AG08396 (cell line): ENCODE data around the gene PARD6G.

Experiments
- DNase-seq: peaks from one replicate; pipeline ENCODE4 v3.0.0; 2012; ENCODE audit warnings: low spot score, mixed read lengths

Gene PARD6G

GRCh38 chr18:80210312-80211083 lies 36.8 kb downstream of the PARD6G start:
- DNase-seq: no peak

DNA sequence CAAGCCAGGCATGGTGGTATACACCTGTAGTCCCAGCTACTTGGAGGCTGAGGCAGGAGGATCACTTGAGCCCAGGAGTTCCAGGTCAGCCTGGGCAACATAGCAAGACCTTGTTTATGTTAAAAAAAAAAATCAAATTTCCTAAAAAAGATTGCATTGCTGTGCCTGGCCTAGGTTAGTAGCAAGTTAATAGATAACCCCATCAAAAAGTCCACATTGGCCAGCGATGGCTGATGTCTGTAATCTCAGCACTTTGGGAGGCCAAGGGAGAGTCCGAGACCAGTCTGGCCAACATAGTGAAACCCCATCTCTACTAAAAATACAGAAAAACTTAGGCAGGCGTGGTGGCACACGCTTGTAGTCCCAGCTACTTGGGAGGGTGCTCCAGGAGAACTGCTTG lies 38.7 kb downstream of the PARD6G start:
- no peak for DNase-seq

DNA sequence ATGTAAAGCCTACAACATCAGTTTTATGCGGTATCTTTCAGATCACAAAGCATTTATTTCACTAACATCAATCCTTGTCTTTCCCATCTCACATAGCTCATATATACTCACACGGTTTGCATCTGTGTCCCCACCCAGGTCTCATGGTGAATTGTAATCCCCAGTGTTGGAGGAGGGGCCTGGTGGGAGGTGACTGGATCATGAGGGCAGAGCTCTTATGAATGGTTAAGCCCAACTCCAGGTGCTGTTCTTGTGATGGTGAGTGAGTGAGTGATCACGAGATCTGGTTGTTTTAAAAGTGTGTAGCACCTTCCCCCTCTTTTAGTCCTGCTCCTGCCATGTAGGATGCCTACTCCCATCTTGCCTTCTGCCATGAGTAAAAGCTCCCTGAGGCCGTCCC lies 42.0 kb downstream of the PARD6G start:
- DNase-seq: no peak

GRCh38 chr18:80204142-80204541 lies 43.2 kb downstream of the PARD6G start:
- no peak for DNase-seq

GRCh38 chr18:80203249-80203648 lies 44.1 kb downstream of the PARD6G start:
- DNase-seq: no peak

GRCh38 chr18:80202264-80202998 lies 44.9 kb downstream of the PARD6G start:
- DNase-seq: no peak

DNA sequence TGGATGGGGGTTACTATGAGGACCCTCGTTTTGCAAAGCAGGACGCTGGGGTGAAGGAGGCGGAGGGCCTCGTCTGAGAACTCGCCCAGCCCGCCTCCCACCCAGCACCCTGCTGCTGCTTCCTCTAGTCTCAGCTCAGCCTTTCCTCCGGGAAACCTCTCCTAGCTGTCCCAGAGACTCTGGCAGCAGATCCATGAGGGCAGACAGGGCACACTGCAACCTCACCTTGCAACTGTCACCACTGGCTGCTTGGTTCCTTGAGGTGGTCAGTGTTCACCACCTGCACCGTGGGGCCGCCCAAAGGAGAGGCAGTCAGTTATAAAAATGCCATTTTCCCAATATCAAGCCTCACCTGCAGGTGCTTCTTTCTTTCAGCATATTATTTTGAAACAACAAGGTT lies 45.6 kb downstream of the PARD6G start:
- no peak for DNase-seq

DNA sequence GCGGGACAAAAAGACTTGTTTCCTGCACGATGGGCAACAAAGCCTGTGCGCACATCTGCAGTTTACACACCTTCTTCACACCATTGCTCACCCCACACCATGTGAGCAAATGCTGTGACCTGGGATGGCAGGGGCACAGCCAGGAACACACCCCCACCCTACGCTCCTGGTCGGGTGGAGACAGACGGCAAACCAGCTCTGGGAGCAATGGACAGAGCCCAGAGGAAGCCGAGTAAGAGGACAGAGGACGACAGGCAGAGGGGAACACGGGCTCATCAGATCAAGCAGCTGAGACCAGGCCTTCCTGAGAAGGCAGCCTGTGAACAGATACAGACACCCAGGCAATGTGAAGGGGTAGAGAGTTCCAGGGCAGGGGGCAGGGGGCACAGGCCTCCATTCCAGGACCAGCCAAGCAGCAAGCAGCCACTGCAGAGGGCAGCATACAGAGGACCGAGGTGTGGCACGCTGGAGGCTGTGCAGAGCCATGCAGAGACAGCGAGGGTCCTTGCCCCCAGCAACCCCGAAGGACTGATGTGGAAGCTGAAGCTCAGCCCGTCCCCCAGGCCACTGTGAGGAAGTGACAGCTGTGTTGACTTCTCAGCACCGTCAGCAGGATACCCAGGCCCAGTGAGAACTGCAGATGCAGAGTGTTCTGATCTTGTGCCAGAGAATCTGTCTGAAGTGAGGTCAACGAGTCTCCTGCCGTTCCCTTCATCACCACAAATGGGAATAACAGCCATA lies 46.2 kb downstream of the PARD6G start:
- DNase-seq: no peak

DNA sequence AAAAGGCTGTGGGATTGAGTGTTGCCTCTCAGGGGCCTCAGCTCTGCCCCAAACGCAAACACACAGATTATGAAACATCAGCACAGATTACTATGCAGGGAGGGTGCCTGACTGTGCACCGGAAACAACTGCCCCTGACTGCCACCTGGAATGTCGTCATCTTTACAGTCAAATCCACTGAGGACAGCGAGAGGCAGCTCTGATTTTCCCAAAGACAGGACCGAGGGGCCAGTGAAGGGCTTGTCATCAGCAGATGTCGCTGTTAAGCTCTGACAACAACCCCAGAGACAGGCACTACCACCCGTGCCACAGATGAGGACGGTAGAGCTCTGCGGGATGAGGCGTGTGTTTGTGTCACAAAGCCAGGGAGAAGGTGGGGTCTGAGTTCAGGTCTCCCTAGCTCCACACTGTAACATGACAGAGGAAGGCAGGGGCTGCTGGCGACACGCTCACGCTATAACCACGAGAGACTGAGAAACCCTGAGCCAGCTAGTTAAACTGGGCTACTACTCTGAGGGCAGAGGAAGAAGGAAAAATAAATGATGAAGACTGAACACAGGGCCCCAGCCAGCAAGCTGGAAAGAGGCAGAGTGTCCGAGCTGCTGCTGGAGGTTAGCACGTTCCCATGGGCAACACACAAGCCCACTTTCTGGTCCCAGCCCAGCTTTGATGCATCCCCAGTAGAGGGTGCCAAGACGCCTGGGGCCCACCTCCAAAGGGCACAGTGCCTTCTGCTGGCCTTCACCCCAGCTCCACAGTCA lies 47.0 kb downstream of the PARD6G start:
- no peak for DNase-seq

GRCh38 chr18:80198994-80199748 lies 48.1 kb downstream of the PARD6G start:
- no peak for DNase-seq

- DNase-seq: no peak
These were observed 48.9 kb downstream of the PARD6G start for GRCh38 chr18:80198391-80198790.

DNA sequence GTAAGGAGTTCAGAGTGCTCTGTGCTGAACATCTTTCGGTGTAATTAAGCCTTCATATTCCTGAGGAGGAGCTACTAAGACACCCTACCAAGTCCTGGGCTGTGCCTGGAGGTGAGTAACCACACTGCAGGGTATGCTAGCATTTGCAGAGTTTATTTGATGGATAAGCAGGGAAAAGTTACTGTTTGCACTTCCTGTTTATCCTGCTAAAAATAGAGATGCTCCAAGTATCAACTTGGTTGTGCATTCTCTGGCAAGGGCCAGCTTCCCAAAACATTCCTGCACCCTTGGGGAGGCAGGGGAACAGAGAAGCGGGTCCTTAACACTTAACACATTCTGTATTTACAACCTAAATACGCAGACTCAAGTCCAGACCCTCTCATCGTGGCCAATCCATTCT lies 49.8 kb downstream of the PARD6G start:
- DNase-seq: no peak

- peak; percentile 64 for DNase-seq
These were observed 50.6 kb downstream of the PARD6G start for GRCh38 chr18:80196528-80197320.

DNA sequence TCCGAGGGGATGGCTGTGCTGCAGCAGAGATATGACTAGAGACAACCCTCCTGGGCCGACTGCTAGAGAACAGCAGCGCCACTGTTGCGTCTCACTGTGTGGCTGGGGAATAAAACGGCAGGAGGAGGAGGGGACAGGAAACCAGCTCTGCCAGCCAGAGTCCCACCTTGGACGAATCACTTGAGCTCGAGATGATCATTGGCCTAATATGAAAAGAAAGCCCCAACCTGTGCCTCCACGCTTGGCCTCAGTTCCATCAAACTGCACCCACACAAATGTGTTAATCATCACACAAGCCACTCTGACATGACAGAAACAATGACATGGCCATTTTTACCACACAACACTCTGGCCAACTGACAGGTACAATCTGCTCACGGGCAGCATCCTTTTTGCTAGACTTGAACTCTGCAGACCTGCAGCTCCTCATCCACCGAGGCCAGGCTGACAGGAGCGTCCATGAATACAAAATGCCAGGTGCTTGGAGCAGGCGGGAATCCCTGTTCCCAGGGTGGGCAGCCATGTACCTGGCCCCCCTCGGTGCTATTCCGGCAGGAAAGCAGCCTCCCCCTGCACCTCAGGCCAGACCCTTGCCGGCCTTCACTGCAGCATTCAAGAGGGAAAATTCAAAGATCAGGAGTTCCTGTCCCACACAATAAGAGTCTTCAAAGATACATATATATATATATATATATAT lies 52.3 kb downstream of the PARD6G start:
- no peak for DNase-seq

DNA sequence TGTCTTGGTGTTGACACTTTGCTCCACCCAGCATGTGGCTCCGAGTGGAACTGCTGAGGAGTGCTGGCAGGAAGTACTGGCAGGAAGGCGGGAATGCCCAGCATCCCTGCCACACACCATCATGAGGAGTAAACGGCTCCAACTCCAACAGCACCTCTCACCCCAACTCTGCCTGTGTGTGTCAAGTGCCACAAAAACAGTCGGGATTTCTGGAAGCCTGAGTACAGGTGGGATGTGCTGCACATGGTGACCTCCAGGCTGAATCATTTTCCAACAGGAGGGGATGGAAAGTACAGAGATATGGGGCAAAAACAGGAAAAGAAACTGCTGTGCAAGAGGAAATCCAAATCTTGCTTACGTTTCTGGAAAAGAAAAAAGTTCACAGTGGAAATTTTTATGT lies 53.6 kb downstream of the PARD6G start:
- DNase-seq: no peak

GRCh38 chr18:80192653-80193385 lies 54.5 kb downstream of the PARD6G start:
- DNase-seq: no peak

- no peak for DNase-seq
These were observed 55.2 kb downstream of the PARD6G start for GRCh38 chr18:80191907-80192652.

GRCh38 chr18:80191264-80191663 lies 56.0 kb downstream of the PARD6G start:
- DNase-seq: no peak

DNA sequence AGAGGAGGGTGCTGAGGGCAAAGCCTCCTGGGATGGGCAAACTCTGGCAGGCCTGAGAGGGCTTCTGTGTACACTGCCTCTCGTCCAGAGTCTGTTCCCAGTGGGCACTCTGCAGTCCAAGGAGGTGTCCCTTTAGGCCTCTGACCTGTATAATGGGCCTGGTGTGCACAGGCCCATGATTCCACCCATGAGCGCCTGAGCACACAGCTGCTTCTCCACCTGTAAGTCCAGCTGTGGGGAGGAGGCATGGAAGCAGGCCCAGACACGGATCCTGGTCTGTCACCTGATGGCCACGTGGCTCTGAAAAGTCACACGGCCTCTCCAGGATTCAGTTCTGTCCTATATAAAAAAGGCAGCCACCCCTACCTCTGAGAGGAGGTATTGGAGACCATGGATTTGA lies 57.0 kb downstream of the PARD6G start:
- no peak for DNase-seq
